ENCODE data around the gene MYO9B.
A peak's percentile ranks its signal among the peaks of the same experiment; 100 is the strongest.

MYO9B gene

GRCh38 chr19:17244618-17245534 lies 169.3 kb downstream of the MYO9B start:
- H3K9me3 ChIP-seq (ENCODE audit: control insufficient read depth, insufficient read depth, low read length), result no peaks in the 10 kb centered on the region
- peak overlapping the region; percentile 72; the same call in 1 of the 2 replicates for H3K9ac ChIP-seq (ENCODE audit: low read depth, low read length)
- peaks cover 27% of the 10 kb centered on the region for H3K4me1 ChIP-seq (ENCODE audit: control insufficient read depth, insufficient read depth, low read length)
- H3K4me3 ChIP-seq (ENCODE audit: low read depth, low read length), result peak overlapping the region; percentile 93
- no peaks in the 10 kb centered on the region for H3K27me3 ChIP-seq (ENCODE audit: control insufficient read depth, insufficient read depth, low read length)
- peak overlapping the region; percentile 79 for H3K27ac ChIP-seq (ENCODE audit: low read depth, low read length)
- peaks cover 3% of the 10 kb centered on the region for H3K36me3 ChIP-seq (ENCODE audit: control insufficient read depth, insufficient read depth, low read length)

- H3K9ac ChIP-seq (ENCODE audit: low read depth, low read length), result peak within 1 kb of the TSS; percentile 75; the same call in 1 of the 2 replicates
- H3K4me3 ChIP-seq (ENCODE audit: low read depth, low read length), result peak within 1 kb of the TSS; percentile 93
- H3K27me3 ChIP-seq (ENCODE audit: control insufficient read depth, insufficient read depth, low read length), result no peaks in the 10 kb centered on the region
- no peaks in the 10 kb centered on the region; the same call in 1 of the 2 replicates for H3K36me3 ChIP-seq (ENCODE audit: control insufficient read depth, insufficient read depth, low read length)
- peaks cover 27% of the 10 kb centered on the region for H3K4me1 ChIP-seq (ENCODE audit: control insufficient read depth, insufficient read depth, low read length)
- peak within 1 kb of the TSS; percentile 96 for H3K27ac ChIP-seq (ENCODE audit: low read depth, low read length)
- H3K9me3 ChIP-seq (ENCODE audit: control insufficient read depth, insufficient read depth, low read length), result no peaks in the 10 kb centered on the region
Observed at GRCh38 chr19:17245535-17245984, 170.0 kb downstream of the MYO9B start, which contains the start of gene NR2F6. Gene NR2F6 (minus strand): TSS chr19:17245919. CDS start chr19:17245220, 699 bp downstream.

GRCh38 chr19:17246681-17247425 lies 171.3 kb downstream of the MYO9B start:
- peak overlapping the region; percentile 71 for H3K4me3 ChIP-seq (ENCODE audit: low read depth, low read length)
- no peaks in the 10 kb centered on the region for H3K9me3 ChIP-seq (ENCODE audit: control insufficient read depth, insufficient read depth, low read length)
- no peaks in the 10 kb centered on the region for H3K27me3 ChIP-seq (ENCODE audit: control insufficient read depth, insufficient read depth, low read length)
- H3K9ac ChIP-seq (ENCODE audit: low read depth, low read length), result 0 out of 2 replicates have a peak overlapping the region, but pooled peaks have one; percentile 75
- H3K36me3 ChIP-seq (ENCODE audit: control insufficient read depth, insufficient read depth, low read length), result 0 out of 2 replicates have a peak, but pooled peaks cover 3% of the 10 kb centered on the region
- peak overlapping the region; percentile 96 for H3K27ac ChIP-seq (ENCODE audit: low read depth, low read length)
- H3K4me1 ChIP-seq (ENCODE audit: control insufficient read depth, insufficient read depth, low read length), result peaks cover 27% of the 10 kb centered on the region

GRCh38 chr19:17248011-17248776 lies 172.6 kb downstream of the MYO9B start:
- peak overlapping the region; percentile 42 for H3K4me3 ChIP-seq (ENCODE audit: low read depth, low read length)
- H3K27me3 ChIP-seq (ENCODE audit: control insufficient read depth, insufficient read depth, low read length), result no peaks in the 10 kb centered on the region
- H3K9ac ChIP-seq (ENCODE audit: low read depth, low read length), result peak overlapping the region; percentile 33
- peaks cover 27% of the 10 kb centered on the region for H3K4me1 ChIP-seq (ENCODE audit: control insufficient read depth, insufficient read depth, low read length)
- peak overlapping the region; percentile 96 for H3K27ac ChIP-seq (ENCODE audit: low read depth, low read length)
- H3K9me3 ChIP-seq (ENCODE audit: control insufficient read depth, insufficient read depth, low read length), result no peaks in the 10 kb centered on the region
- H3K36me3 ChIP-seq (ENCODE audit: control insufficient read depth, insufficient read depth, low read length), result 0 out of 2 replicates have a peak, but pooled peaks cover 3% of the 10 kb centered on the region

- Histone ChIP-seq H3K4me1 (ENCODE audit: control insufficient read depth, insufficient read depth, low read length) (peaks cover 27% of the 10 kb centered on the region), H3K27me3 (ENCODE audit: control insufficient read depth, insufficient read depth, low read length) (no peaks in the 10 kb centered on the region), H3K36me3 (ENCODE audit: control insufficient read depth, insufficient read depth, low read length) (0 out of 2 replicates have a peak, but pooled peaks cover 3% of the 10 kb centered on the region), H3K27ac (ENCODE audit: low read depth, low read length) (no peak overlapping the region), H3K4me3 (ENCODE audit: low read depth, low read length) (no peak overlapping the region), H3K9ac (ENCODE audit: low read depth, low read length) (no peak overlapping the region), H3K9me3 (ENCODE audit: control insufficient read depth, insufficient read depth, low read length) (no peaks in the 10 kb centered on the region)
Observed at GRCh38 chr19:17249887-17250548, 174.4 kb downstream of the MYO9B start.

- Histone ChIP-seq H3K9ac (ENCODE audit: low read depth, low read length) (no peak overlapping the region), H3K4me3 (ENCODE audit: low read depth, low read length) (no peak overlapping the region), H3K27me3 (ENCODE audit: control insufficient read depth, insufficient read depth, low read length) (no peaks in the 10 kb centered on the region), H3K27ac (ENCODE audit: low read depth, low read length) (no peak overlapping the region), H3K4me1 (ENCODE audit: control insufficient read depth, insufficient read depth, low read length) (no peaks in the 10 kb centered on the region), H3K9me3 (ENCODE audit: control insufficient read depth, insufficient read depth, low read length) (peaks cover 8% of the 10 kb centered on the region), H3K36me3 (ENCODE audit: control insufficient read depth, insufficient read depth, low read length) (peaks cover 7% of the 10 kb centered on the region; the same call in 1 of the 2 replicates)
Observed at GRCh38 chr19:17254636-17255035, 179.1 kb downstream of the MYO9B start.

GRCh38 chr19:17255150-17255621 lies 179.6 kb downstream of the MYO9B start:
- H3K9ac ChIP-seq (ENCODE audit: low read depth, low read length), result no peak overlapping the region

GRCh38 chr19:17256130-17256529 lies 180.6 kb downstream of the MYO9B start:
- H3K9me3 ChIP-seq (ENCODE audit: control insufficient read depth, insufficient read depth, low read length), result peaks cover 11% of the 10 kb centered on the region
- H3K36me3 ChIP-seq (ENCODE audit: control insufficient read depth, insufficient read depth, low read length), result peaks cover 7% of the 10 kb centered on the region; the same call in 1 of the 2 replicates
- no peak overlapping the region for H3K9ac ChIP-seq (ENCODE audit: low read depth, low read length)
- no peak overlapping the region for H3K4me3 ChIP-seq (ENCODE audit: low read depth, low read length)
- H3K4me1 ChIP-seq (ENCODE audit: control insufficient read depth, insufficient read depth, low read length), result no peaks in the 10 kb centered on the region
- H3K27ac ChIP-seq (ENCODE audit: low read depth, low read length), result no peak overlapping the region
- H3K27me3 ChIP-seq (ENCODE audit: control insufficient read depth, insufficient read depth, low read length), result no peaks in the 10 kb centered on the region

More at GRCh38 chr19:17255150-17255621, 179.6 kb downstream of the MYO9B start:
- Histone ChIP-seq H3K4me1 (ENCODE audit: control insufficient read depth, insufficient read depth, low read length) (no peaks in the 10 kb centered on the region), H3K27me3 (ENCODE audit: control insufficient read depth, insufficient read depth, low read length) (no peaks in the 10 kb centered on the region), H3K27ac (ENCODE audit: low read depth, low read length) (no peak overlapping the region), H3K36me3 (ENCODE audit: control insufficient read depth, insufficient read depth, low read length) (peaks cover 7% of the 10 kb centered on the region; the same call in 1 of the 2 replicates), H3K9me3 (ENCODE audit: control insufficient read depth, insufficient read depth, low read length) (peaks cover 11% of the 10 kb centered on the region), H3K4me3 (ENCODE audit: low read depth, low read length) (no peak overlapping the region)

- H3K27ac ChIP-seq (ENCODE audit: low read depth, low read length), result no peak overlapping the region
- H3K4me1 ChIP-seq (ENCODE audit: control insufficient read depth, insufficient read depth, low read length), result peaks cover 2% of the 10 kb centered on the region; the same call in 1 of the 2 replicates
- H3K9me3 ChIP-seq (ENCODE audit: control insufficient read depth, insufficient read depth, low read length), result peaks cover 11% of the 10 kb centered on the region
- H3K27me3 ChIP-seq (ENCODE audit: control insufficient read depth, insufficient read depth, low read length), result no peaks in the 10 kb centered on the region
- H3K4me3 ChIP-seq (ENCODE audit: low read depth, low read length), result no peak overlapping the region
- H3K36me3 ChIP-seq (ENCODE audit: control insufficient read depth, insufficient read depth, low read length), result peaks cover 4% of the 10 kb centered on the region; the same call in 1 of the 2 replicates
- no peak overlapping the region for H3K9ac ChIP-seq (ENCODE audit: low read depth, low read length)
Observed at GRCh38 chr19:17259118-17259780, 183.7 kb downstream of the MYO9B start.
